ENCODE measurements around the gene TUSC2. TPM values are rescaled to one million over a fixed set of nuclear protein-coding genes. Genes with fewer than 3 reads are reported as not detected.

TUSC2 gene
- total RNA-seq, 1 experiment from 2014 or later: 34.0 TPM

DNA sequence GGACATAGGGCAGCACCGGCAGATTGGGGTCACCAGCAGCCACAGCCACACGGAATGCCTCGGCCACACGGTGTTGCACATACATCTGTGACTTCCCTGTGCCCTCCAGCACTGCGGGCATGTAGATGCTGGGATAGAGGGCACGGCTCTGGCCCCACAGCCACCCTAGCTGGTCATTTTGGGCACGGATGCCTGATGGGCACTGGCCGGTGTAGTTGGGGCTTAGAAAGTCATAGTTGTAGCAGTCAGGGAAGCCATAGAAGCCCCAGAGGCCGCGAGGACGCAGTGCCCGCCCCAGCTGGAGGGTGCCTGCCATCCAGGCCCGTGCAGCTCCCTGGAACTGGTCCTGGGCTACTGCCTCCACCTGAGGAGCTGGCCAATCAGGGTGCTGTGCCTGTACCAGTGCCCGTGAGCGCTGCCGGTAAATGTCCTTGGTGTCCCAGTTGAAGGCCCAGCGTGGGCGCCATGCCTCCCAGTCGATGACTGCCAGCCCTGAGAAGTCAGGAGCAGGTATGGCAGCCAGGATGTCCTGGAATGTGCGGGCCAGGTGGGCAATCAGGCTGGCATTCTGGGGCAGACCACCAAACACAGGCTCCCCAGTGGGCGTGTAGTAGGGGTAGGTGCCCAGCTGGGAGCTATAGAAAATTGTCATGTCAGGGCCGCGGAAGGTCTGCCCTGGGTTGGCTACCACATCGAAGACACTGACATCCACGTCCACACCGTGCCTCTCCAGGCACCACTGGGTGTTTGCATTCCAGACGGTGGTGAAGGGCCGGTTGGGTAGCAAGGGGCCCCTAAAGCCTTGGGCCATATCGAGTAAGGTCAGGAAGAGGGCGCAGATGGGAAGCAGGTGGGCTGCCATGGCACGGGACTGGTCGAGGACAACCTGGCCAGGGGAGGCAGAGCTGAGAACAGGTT is 25.7 kb downstream of the TUSC2 start:
- CTCF ChIA-PET: interaction anchor here (1.5 to 2.7 kb wide), 2 partner anchors 19 to 22 kb away, joined by 8 to 14 read pairs; no protein-coding TSS in a partner anchor
- H3K9me2 ChIP-seq (ENCODE audit: insufficient read depth): no peaks in the 10 kb centered on the region

More for the DNA sequence above, 25.7 kb downstream of the TUSC2 start:
- Histone ChIP-seq H3K4me2 (ENCODE audit: low read length) (peak overlapping the region; percentile 72), H3K27ac (ENCODE audit: low read depth, low read length) (peak overlapping the region; percentile 70), H2AFZ (ENCODE audit: low read depth, low read length, poor library complexity, severe bottlenecking) (no peak overlapping the region), H3K27me3 (ENCODE audit: insufficient read depth, low read length) (no peaks in the 10 kb centered on the region), H3K36me3 (ENCODE audit: control insufficient read depth in 1 of 2, insufficient read depth in 2 of 2, low read length in 2 of 2) (no peaks in the 10 kb centered on the region), H4K20me1 (ENCODE audit: insufficient read depth) (no peaks in the 10 kb centered on the region), H3K4me3 (replicated peaks in 1 of 2; ENCODE audit: low read depth in 1 of 2, low read length in 2 of 2) (peak overlapping the region; percentile 27 to 37; a peak in 3 of 4 replicates), H3K4me1 (ENCODE audit: control insufficient read depth in 1 of 2, insufficient read depth in 2 of 2, low read length in 2 of 2) (peaks cover 21 to 53% of the 10 kb centered on the region in 2 experiments), H3K79me2 (ENCODE audit: insufficient read depth, low read length) (peaks cover 3% of the 10 kb centered on the region; the same call in 1 of the 2 replicates), H3K9ac (ENCODE audit: low read length) (peak overlapping the region; percentile 49; the same call in 1 of the 2 replicates), H3K9me3 (ENCODE audit: control insufficient read depth in 1 of 2, insufficient read depth in 1 of 2, low read depth in 1 of 2, low read length in 2 of 2) (no peaks in the 10 kb centered on the region)
- no TSS peak for BruUV-seq (replicated peaks)
- ATAC-seq: no peak
- POLR2A ChIA-PET: interaction anchor here (1.4 kb wide), 1 partner anchor 12 kb away, joined by 5 read pairs; no protein-coding TSS in a partner anchor
- RAD21 ChIA-PET (ENCODE audit: low non-redundant PET in 1 of 2, low total read pairs in 2 of 2, uncharacterized antibody in 2 of 2, unreplicated experiment in 2 of 2): interaction anchor here in 1 of 2 experiments (0.5 kb wide), 1 partner anchor 290 kb away, joined by 3 read pairs; no protein-coding TSS in a partner anchor
- no peak for DNase-seq (ENCODE audit: low read depth, low spot score)
- intact Hi-C loops (cut with micrococcal nuclease): loop anchor here (1.0 kb wide), 1 partner anchor 22 kb away; no protein-coding TSS in a partner anchor
- TF ChIP-seq SIN3A (IDR thresholded peaks at IDR 0.05; ENCODE audit: low read depth) (no peak), ZNF274 (IDR thresholded peaks at IDR 0.05; ENCODE audit: low read depth, low read length) (no peak), CEBPB (IDR thresholded peaks at IDR 0.05; ENCODE audit: low read depth) (no peak), REST (IDR thresholded peaks at IDR 0.05; ENCODE audit: low read depth) (no peak), TCF7L2 (IDR thresholded peaks at IDR 0.05; ENCODE audit: borderline replicate concordance, extremely low read depth, insufficient read depth, insufficient read length) (no peak), ELF1 (IDR thresholded peaks at IDR 0.05; ENCODE audit: borderline replicate concordance, low read depth) (no peak), EZH2 (IDR thresholded peaks at IDR 0.05) (no peak)
- TF ChIP-seq, protein P1, sequence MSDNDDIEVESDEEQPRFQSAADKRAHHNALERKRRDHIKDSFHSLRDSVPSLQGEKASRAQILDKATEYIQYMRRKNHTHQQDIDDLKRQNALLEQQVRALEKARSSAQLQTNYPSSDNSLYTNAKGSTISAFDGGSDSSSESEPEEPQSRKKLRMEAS (IDR thresholded peaks at IDR 0.05): no peak
